CMK (cell line): ENCODE data around the gene IQGAP2.

ENCODE experiments used
- DNase-seq: peaks from one replicate; pipeline ENCODE4 v3.0.0-alpha.2; 2010; ENCODE audit warnings: low read depth

The IQGAP2 gene

DNA sequence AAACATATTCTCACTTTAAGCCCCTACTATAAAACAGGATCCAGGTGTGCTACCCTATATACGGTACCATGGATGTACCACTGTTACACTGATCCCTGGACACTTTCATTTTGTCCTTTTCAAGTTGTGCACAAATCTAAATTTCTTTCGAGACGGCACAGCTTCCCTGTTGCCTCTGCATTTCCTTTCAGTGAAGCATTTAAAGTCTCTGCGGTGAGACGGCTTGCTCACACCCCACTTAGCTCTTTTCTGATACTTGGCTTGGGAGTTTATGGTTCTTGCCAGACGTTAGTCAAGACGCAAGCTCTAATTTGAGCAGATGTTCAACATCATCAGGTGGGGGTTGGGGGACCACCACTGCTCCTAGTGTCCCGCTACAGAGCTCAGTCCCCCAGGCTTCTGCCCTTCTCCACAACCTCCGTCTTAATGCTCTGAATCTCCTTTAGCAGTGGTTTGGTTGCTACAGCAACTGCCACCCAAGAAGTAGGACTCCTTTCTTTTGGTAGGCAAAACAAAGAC is 204.3 kb downstream of the IQGAP2 start:
- DNase-seq: no peak

DNA sequence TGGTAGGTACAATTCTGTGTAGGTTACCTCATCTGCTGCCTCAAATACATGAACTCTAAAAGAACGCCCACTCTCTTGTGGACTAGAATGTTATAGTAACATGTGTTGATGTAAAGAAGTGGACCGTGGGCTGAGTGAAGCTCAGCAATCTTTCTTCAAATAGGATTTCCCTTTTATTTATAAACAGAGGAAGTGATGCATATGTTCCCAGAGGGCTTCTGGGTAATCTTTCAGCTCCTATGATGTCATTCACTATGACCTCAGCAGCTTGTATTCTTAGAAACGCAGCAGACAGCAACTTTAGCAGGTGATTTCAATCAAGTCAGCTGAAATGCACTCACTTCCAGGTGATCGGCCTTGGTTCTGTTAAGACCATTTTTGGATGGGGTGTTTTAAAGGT is 205.7 kb downstream of the IQGAP2 start:
- DNase-seq: no peak

- no peak for DNase-seq
These were observed 207.1 kb downstream of the IQGAP2 start for GRCh38 chr5:76610196-76610595.

- DNase-seq: no peak
These were observed 209.9 kb downstream of the IQGAP2 start for GRCh38 chr5:76612942-76613341.

GRCh38 chr5:76615759-76616158 is 212.7 kb downstream of the IQGAP2 start:
- DNase-seq: no peak

DNA sequence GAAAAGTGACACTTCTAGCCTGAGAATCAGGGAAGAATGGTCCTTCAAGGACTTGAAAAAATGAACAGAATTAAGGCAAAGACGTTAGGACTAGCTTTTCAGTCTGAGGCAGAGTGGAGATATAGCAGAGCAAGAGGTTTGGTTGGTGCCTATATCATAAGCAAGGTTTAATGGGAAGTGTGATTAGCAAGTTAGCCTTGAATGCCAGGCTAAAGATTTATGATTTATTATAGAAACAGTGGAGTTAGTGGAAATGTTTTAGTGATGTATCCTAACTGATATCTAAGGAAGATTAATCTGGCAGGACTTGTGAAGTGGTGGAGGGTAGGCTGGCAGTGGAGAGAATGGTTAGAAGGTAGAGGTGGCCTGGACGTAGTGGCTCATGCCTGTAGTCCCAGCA is 213.1 kb downstream of the IQGAP2 start:
- no peak for DNase-seq

- DNase-seq: no peak
These were observed 214.1 kb downstream of the IQGAP2 start for GRCh38 chr5:76617229-76617628.

GRCh38 chr5:76617675-76618074 is 214.6 kb downstream of the IQGAP2 start:
- DNase-seq: no peak

GRCh38 chr5:76620166-76620565 is 217.1 kb downstream of the IQGAP2 start:
- DNase-seq: no peak

DNA sequence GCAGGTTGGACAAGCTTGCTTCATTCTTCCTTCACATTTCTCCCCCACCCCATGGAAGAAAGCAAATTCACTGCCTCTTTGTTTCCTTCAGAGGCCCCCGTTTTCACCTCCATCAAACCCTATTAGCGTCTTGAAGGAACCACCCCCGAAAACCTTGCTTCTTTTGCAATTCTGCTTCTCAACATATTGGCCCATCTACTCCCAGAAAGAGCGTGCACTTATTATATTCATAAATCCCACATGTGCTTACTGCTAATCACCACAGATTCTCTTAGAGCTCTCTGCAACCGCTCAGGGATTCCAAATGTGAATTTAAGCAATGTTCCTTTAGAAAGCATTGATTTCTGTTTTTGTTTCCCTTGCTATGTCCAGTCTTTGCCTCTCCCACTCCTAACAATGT is 219.0 kb downstream of the IQGAP2 start:
- DNase-seq: no peak

GRCh38 chr5:76622973-76623596 is 220.0 kb downstream of the IQGAP2 start, which contains the start of gene F2RL2:
F2RL2 (minus strand) TSS chr5:76623403; CDS start chr5:76623230, 173 bp downstream.
- DNase-seq: no peak

- no peak for DNase-seq
These were observed 222.2 kb downstream of the IQGAP2 start for GRCh38 chr5:76625087-76625815.

- no peak for DNase-seq
These were observed 223.7 kb downstream of the IQGAP2 start for GRCh38 chr5:76626738-76627137.

GRCh38 chr5:76634661-76635060 is 231.6 kb downstream of the IQGAP2 start:
- no peak for DNase-seq

- DNase-seq: no peak
These were observed 234.4 kb downstream of the IQGAP2 start for GRCh38 chr5:76637490-76637889.

- DNase-seq: no peak
These were observed 235.4 kb downstream of the IQGAP2 start for GRCh38 chr5:76638479-76638878.

- DNase-seq: no peak
These were observed 238.5 kb downstream of the IQGAP2 start for GRCh38 chr5:76641514-76642120.

DNA sequence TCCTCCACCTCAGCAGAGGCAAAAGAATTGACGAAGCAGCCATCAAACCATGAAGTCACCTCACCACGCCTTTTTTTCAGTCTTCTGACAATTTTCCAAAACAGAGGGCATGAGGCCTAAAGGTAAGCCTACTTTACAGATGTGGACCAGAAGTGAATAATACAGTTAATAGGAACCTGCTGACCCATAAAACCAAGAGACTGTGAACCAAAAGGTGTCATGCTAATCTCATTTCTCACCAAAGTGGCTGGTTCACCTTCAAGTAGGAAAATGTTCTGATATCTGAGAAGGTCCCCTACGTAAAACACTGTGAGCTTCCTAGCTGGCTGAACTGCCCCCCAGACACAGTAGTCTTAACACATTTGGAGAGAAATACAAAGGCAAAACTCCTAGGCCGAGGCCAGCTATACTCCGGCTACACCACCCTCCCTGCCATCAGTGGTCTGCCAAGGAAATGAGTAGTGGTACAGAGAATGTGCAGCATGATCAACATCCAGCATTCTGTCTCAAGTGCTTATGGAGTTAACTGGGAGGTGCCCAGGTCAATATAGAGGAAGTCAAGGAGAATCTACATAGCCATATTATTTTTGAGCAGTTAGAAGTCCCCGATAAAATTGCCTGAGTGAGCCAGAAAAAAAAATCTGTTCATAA is 239.4 kb downstream of the IQGAP2 start:
- DNase-seq: no peak

DNA sequence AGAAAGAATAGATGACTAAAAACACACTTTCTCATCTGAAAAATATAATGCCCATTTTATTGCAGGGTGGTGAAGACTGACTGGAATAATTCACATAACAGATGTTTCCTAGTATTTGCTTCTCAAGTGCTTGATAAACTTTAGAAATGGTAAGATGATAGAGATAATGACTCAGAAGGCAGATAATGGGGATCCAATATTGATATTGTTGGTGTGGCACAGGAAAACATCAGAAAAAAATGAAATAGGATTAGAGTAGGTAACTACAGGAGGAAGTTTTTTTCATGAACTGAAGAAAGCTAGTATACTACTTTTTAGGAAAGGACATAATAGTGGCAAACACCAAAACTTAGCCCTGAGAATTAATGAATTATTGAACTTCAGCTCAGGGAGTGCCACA is 240.3 kb downstream of the IQGAP2 start:
- DNase-seq: no peak

DNA sequence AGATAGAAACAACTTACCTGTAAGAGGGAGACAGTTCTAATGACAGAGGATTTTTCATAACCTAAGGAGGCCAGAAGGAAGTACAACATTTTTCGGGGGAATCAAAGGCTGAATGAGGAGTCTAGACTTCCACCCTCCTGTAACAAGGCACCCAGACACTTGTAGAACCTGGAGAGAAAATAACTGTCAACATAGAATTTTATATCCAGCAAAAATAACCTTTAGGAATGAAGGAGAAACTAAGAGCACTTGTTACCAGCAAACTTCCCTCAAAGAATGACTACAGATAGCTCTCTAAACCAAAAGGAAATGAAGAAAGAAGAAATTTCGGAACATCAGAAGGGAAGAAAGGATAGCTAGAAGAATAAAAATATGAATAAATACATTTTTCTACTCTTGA is 246.1 kb downstream of the IQGAP2 start:
- no peak for DNase-seq

DNA sequence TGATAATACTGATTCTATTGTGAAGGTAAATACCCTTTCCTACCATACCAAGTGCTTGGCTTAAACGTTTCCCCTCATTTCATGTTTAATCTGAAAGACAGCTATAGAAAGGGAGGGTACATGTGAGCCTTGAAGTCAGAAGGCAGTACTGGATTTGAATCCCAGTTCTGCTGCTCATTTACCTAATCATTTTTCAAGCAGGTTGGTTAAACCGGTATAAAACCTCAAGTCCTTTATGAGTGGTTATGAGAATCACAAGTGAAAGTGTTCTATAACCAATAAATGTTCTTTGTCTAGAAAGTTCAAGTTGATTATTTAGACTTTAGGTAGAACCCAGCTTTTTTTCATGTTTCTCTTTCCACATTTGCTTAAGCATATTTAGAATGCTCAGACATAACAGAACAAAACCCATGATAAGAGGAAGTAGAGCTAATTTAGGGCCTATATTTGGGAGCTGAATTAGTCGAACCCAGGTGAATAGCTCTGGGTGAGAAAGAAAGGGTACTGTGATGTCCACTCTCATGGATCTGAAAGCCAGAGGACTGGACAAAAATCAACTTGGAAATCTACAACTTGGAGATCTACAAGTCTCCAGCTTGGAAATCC is 249.8 kb downstream of the IQGAP2 start:
- no peak for DNase-seq

GRCh38 chr5:76657091-76657490 is 254.0 kb downstream of the IQGAP2 start:
- no peak for DNase-seq
